Measurements from ENCODE around the gene COP1. TPM values are rescaled to one million over a fixed set of nuclear protein-coding genes. Genes with fewer than 3 reads are reported as not detected.

Gene COP1
- total RNA-seq, 6 experiments from 2014 or later: 19.7 to 33.7 (median 20.9) TPM

GRCh38 chr1:175927944-175928343, 279.1 kb downstream of the COP1 start:
- no peaks in the 10 kb centered on the region for H3K4me1 ChIP-seq
- no peak for TF ChIP-seq CTCF (IDR thresholded peaks at IDR 0.05)
- TF ChIP-seq POLR2A (IDR thresholded peaks at IDR 0.05): no peak
- H3K36me3 ChIP-seq: no peaks in the 10 kb centered on the region
- H3K27ac ChIP-seq: no peak overlapping the region
- ATAC-seq (no peak), DNase-seq (no peak)
- H3K27me3 ChIP-seq: no peaks in the 10 kb centered on the region
- H3K4me3 ChIP-seq: no peak overlapping the region
- 100% methylated on average over 1 of the region's 1 CpG for WGBS (ENCODE audit: insufficient coverage, low coverage, low lambda C conversion rate, missing lambda C conversion rate)
- intact Hi-C loops (cut with DNase I): no loop called here
- no peaks in the 10 kb centered on the region for H3K9me3 ChIP-seq

GRCh38 chr1:175922254-175922881, 284.7 kb downstream of the COP1 start:
- no peak for ATAC-seq

GRCh38 chr1:175920381-175920780, 286.7 kb downstream of the COP1 start:
- intact Hi-C loops (cut with DNase I): no loop called here
- ATAC-seq: no peak

More at GRCh38 chr1:175922254-175922881, 284.7 kb downstream of the COP1 start:
- 67% methylated on average over 3 of the region's 3 CpGs for WGBS (ENCODE audit: insufficient coverage, low coverage, low lambda C conversion rate, missing lambda C conversion rate)
- Histone ChIP-seq H3K9me3 (no peaks in the 10 kb centered on the region), H3K27me3 (no peaks in the 10 kb centered on the region), H3K4me1 (no peaks in the 10 kb centered on the region), H3K36me3 (no peaks in the 10 kb centered on the region), H3K27ac (no peak overlapping the region), H3K4me3 (no peak overlapping the region)
- no peak for TF ChIP-seq POLR2A (IDR thresholded peaks at IDR 0.05)
- no peak for TF ChIP-seq CTCF (IDR thresholded peaks at IDR 0.05)
- intact Hi-C loops (cut with DNase I): no loop called here
- no peak for DNase-seq

GRCh38 chr1:175919001-175919400, 288.1 kb downstream of the COP1 start:
- no peak for DNase-seq
- no peak for ATAC-seq
- H3K4me3 ChIP-seq: no peak overlapping the region

More at GRCh38 chr1:175920381-175920780, 286.7 kb downstream of the COP1 start:
- Histone ChIP-seq H3K4me3 (no peak overlapping the region), H3K27me3 (no peaks in the 10 kb centered on the region), H3K4me1 (no peaks in the 10 kb centered on the region), H3K36me3 (no peaks in the 10 kb centered on the region), H3K9me3 (no peaks in the 10 kb centered on the region), H3K27ac (no peak overlapping the region)
- TF ChIP-seq POLR2A (IDR thresholded peaks at IDR 0.05) (no peak), CTCF (IDR thresholded peaks at IDR 0.05) (no peak)
- no peak for DNase-seq
- WGBS (ENCODE audit: insufficient coverage, low coverage, low lambda C conversion rate, missing lambda C conversion rate): 71% methylated on average over 4 of the region's 4 CpGs

More at GRCh38 chr1:175919001-175919400, 288.1 kb downstream of the COP1 start:
- H3K9me3 ChIP-seq: no peaks in the 10 kb centered on the region
- intact Hi-C loops (cut with DNase I): no loop called here
- H3K27ac ChIP-seq: no peak overlapping the region
- H3K27me3 ChIP-seq: no peaks in the 10 kb centered on the region
- H3K4me1 ChIP-seq: no peaks in the 10 kb centered on the region
- WGBS (ENCODE audit: insufficient coverage, low coverage, low lambda C conversion rate, missing lambda C conversion rate): 100% methylated on average over 1 of the region's 1 CpG
- no peaks in the 10 kb centered on the region for H3K36me3 ChIP-seq
- no peak for TF ChIP-seq POLR2A (IDR thresholded peaks at IDR 0.05)
- TF ChIP-seq CTCF (IDR thresholded peaks at IDR 0.05): no peak

All from right lobe of liver (tissue), 6 donors.